ENCODE data around the gene ADAMTS15. TPM values are rescaled to one million over a fixed set of nuclear protein-coding genes. Genes with fewer than 3 reads are reported as not detected.

ADAMTS15 gene
- total and polyA plus RNA-seq, 2 of the 4 experiments (the other 2 are of a cell fraction) = 3.0 to 5.0 TPM

DNA sequence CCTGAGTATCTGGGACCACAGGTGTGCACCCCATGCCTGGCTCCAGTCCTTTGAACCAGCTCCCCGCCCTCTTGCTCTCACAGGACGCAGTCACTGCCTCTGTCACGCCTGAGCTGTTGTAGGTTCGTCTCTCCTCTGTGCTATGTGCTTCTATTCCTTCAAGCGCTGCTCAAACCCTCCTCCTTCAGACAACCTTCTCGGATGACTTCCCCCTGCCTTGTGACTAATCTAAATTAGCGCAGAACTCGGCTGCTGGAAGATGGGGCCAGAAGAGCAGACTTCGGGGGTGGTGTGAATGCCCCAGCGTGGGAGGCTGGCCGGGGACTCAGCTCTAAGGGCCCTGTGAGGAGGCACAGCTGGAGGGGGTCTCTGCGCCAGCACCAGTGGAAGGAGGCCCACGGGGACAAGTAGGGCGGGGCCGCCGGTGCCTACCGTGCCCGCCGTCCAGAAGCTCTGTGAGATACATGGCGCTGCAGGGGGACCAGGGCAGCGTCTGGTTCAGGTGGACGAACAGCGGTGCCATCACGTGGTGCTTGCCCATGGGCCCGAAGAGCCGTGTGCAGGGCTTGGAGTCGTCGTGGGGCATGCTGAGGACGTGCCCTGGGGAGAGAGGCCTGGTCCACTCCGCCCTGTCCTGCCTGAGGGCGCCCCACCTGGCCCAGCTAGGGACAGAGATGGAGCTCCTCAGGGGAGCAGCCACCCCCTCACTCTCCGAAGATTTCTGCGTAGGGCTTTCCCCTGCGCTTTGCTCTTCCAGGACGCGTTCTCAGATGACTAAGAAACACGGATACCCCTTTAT is 32.5 kb upstream of the ADAMTS15 start:
- TF ChIP-seq BHLHE40 (IDR thresholded peaks at IDR 0.05; ENCODE audit: low read depth, low read length) = no peak
- TF ChIP-seq CEBPB (IDR thresholded peaks at IDR 0.05; ENCODE audit: low read depth, low read length) = no peak
- no peak for TF ChIP-seq POLR2A (IDR thresholded peaks at IDR 0.05; ENCODE audit: low read depth, low read length)
- TF ChIP-seq, protein P1, sequence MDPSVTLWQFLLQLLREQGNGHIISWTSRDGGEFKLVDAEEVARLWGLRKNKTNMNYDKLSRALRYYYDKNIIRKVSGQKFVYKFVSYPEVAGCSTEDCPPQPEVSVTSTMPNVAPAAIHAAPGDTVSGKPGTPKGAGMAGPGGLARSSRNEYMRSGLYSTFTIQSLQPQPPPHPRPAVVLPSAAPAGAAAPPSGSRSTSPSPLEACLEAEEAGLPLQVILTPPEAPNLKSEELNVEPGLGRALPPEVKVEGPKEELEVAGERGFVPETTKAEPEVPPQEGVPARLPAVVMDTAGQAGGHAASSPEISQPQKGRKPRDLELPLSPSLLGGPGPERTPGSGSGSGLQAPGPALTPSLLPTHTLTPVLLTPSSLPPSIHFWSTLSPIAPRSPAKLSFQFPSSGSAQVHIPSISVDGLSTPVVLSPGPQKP (IDR thresholded peaks at IDR 0.05; ENCODE audit: borderline replicate concordance, low read depth, low read length) = no peak
- no peak for TF ChIP-seq FOS (IDR thresholded peaks at IDR 0.05; ENCODE audit: low read depth, low read length)
- no peak for TF ChIP-seq SMC3 (IDR thresholded peaks at IDR 0.05; ENCODE audit: low read depth, low read length)
- TF ChIP-seq RCOR1 (IDR thresholded peaks at IDR 0.05; ENCODE audit: insufficient replicate concordance, low read length) = no peak
- TF ChIP-seq, protein P2, sequence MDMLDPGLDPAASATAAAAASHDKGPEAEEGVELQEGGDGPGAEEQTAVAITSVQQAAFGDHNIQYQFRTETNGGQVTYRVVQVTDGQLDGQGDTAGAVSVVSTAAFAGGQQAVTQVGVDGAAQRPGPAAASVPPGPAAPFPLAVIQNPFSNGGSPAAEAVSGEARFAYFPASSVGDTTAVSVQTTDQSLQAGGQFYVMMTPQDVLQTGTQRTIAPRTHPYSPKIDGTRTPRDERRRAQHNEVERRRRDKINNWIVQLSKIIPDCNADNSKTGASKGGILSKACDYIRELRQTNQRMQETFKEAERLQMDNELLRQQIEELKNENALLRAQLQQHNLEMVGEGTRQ (IDR thresholded peaks at IDR 0.05; ENCODE audit: low read depth, low read length) = no peak
- TF ChIP-seq RAD21 (IDR thresholded peaks at IDR 0.05; ENCODE audit: low read length) = no peak
- TF ChIP-seq NFE2L2 (IDR thresholded peaks at IDR 0.05; ENCODE audit: low read depth, low read length) = no peak
- TF ChIP-seq CHD1 (IDR thresholded peaks at IDR 0.05; ENCODE audit: low read depth, low read length) = no peak
- H3K9me3 ChIP-seq (ENCODE audit: control insufficient read depth, insufficient read depth, low read length) = no peaks in the 10 kb centered on the region
- intact Hi-C loops (cut with micrococcal nuclease) (no loop called here), in situ Hi-C loops (cut with MboI; ENCODE audit: low sequenced_read_pairs) (loop anchor here (25.0 kb wide), 2 partner anchors 1471 to 1646 kb away; no protein-coding TSS in a partner anchor), dilution Hi-C loops (cut with HindIII; ENCODE audit: low sequenced_read_pairs, unreplicated experiment) (no loop called here)
- peaks cover 21% of the 10 kb centered on the region for H3K9me1 ChIP-seq (ENCODE audit: insufficient read depth, low read length)
- no peak overlapping the region for H2BK5ac ChIP-seq (ENCODE audit: low read depth, low read length, poor library complexity, severe bottlenecking)
- H2BK15ac ChIP-seq (ENCODE audit: low read depth, low read length) = 0 out of 3 replicates have a peak overlapping the region, but pooled peaks have one; percentile 24
- H2BK120ac ChIP-seq (ENCODE audit: low read depth, low read length) = peak overlapping the region; percentile 73
- no peak overlapping the region for H3K56ac ChIP-seq (ENCODE audit: extremely low read depth, insufficient read depth, low read length)
- WGBS, 2 experiments (ENCODE audit: extremely low coverage in 2 of 2, insufficient read length in 1 of 2) = 79% methylated on average over 11 of the region's 37 CpGs; no CpG with 5 or more reads in 1 of the 2 experiments
- H3K79me1 ChIP-seq (ENCODE audit: low read depth in 1 of 2, low read length in 2 of 2) = no peaks in the 10 kb centered on the region
- H2BK20ac ChIP-seq (ENCODE audit: low read depth, low read length) = peak overlapping the region; percentile 60
- H4K8ac ChIP-seq (ENCODE audit: low read depth in 2 of 2, low read length in 2 of 2) = 0 out of 4 replicates have a peak overlapping the region, but pooled peaks of 1 of the 2 experiments have one; percentile 12
- peak overlapping the region; percentile 23 for H2AK9ac ChIP-seq (replicated peaks; ENCODE audit: low read depth, low read length, poor library complexity)
- peak overlapping the region; percentile 42; the same call in 1 of the 2 replicates for H4K91ac ChIP-seq (ENCODE audit: insufficient read depth, low read depth, low read length)
- POLR2A ChIA-PET (ENCODE audit: unreplicated experiment) = no interaction called here
- ATAC-seq (ENCODE audit: low read depth) (no peak), DNase-seq (peak; percentile 22)
- no peak overlapping the region for H3K9ac ChIP-seq (ENCODE audit: low read depth, low read length)
- H3K4ac ChIP-seq (ENCODE audit: low read depth, low read length) = no peak overlapping the region; the same call in 1 of the 2 replicates
- CTCF ChIA-PET = interaction anchor here (0.6 to 0.7 kb wide), 2 partner anchors 23 to 29 kb away, joined by 3 read pairs; no protein-coding TSS in a partner anchor
- H3K18ac ChIP-seq (ENCODE audit: low read depth, low read length) = peak overlapping the region; percentile 2; the same call in 1 of the 2 replicates
- no peak overlapping the region for H3K23ac ChIP-seq (ENCODE audit: low read depth, low read length)
- peak overlapping the region; percentile 74 for H2AK5ac ChIP-seq (ENCODE audit: low read depth, low read length)
- no TSS peak for BruUV-seq (replicated peaks)
- H4K5ac ChIP-seq (ENCODE audit: low read depth, low read length) = peak overlapping the region; percentile 7; the same call in 1 of the 2 replicates
- peak overlapping the region; percentile 27 for H2AFZ ChIP-seq (replicated peaks; ENCODE audit: low read length, poor library complexity)
- H3K27ac ChIP-seq (ENCODE audit: insufficient read depth, low read length) = no peak overlapping the region
- H3K14ac ChIP-seq (replicated peaks; ENCODE audit: low read depth, low read length) = no peak overlapping the region
- no peak overlapping the region for H3K4me2 ChIP-seq (ENCODE audit: low read depth, low read length)
- peaks cover 5% of the 10 kb centered on the region; the same call in 1 of the 2 replicates for H3K36me3 ChIP-seq (ENCODE audit: control insufficient read depth, insufficient read depth, low read length)
- H3K4me3 ChIP-seq (ENCODE audit: insufficient read depth, low read depth, low read length) = no peak overlapping the region
- H4K20me1 ChIP-seq (ENCODE audit: insufficient read depth, low read length) = peaks cover 6% of the 10 kb centered on the region; the same call in 1 of the 2 replicates
- no peaks in the 10 kb centered on the region for H3K27me3 ChIP-seq (ENCODE audit: control insufficient read depth, insufficient read depth, low read length)
- peaks cover 34% of the 10 kb centered on the region for H3K4me1 ChIP-seq (ENCODE audit: control insufficient read depth, insufficient read depth, low read length)

Data from IMR-90 (cell line).